Activated T-helper 17 cell treated with anti-CD3 and anti-CD28 coated beads, Interleukin-2, amount 50 U/mL, for 72 hours (primary cell): ENCODE data around the gene ACSM3. TPM values are rescaled to one million over a fixed set of nuclear protein-coding genes. Genes with fewer than 3 reads are reported as not detected.
"Not testable (repeated sequence)": the region's sequence is repeated elsewhere in the genome, so short reads cannot be mapped to it uniquely, and the experiment has no call there.

Experiments used
- ATAC-seq: fragments of 150-1000 bp; cut with Tn5 transposase; replicated peaks from 2 replicates; pipeline ENCODE4 v1.10.0; 2021; ENCODE audit warnings: mild to moderate bottlenecking, moderate library complexity
- H3K27ac Mint-ChIP-seq: one replicate; pipeline ENCODE4 v1.8.0; 2022; ENCODE audit warnings: mixed read lengths
- H3K27me3 Mint-ChIP-seq: one replicate; pipeline ENCODE4 v1.8.0; 2022; ENCODE audit warnings: mixed read lengths
- H3K36me3 Mint-ChIP-seq: one replicate; pipeline ENCODE4 v1.8.0; 2022; ENCODE audit warnings: low read depth, mild to moderate bottlenecking, mixed read lengths
- H3K4me1 Mint-ChIP-seq: one replicate; pipeline ENCODE4 v1.8.0; 2022; ENCODE audit warnings: mixed read lengths
- H3K4me3 Mint-ChIP-seq: one replicate; pipeline ENCODE4 v1.8.0; 2022; ENCODE audit warnings: mild to moderate bottlenecking, mixed read lengths
- H3K9me3 Mint-ChIP-seq: one replicate; pipeline ENCODE4 v1.8.0; 2022; ENCODE audit warnings: mixed read lengths
- total RNA-seq, 2 donors: library from RNA; stranded (reverse); gene quantifications; one replicate each; pipeline ENCODE4 v1.2.3, GENCODE V29; 2022

The ACSM3 gene
- total RNA-seq, 2 donors from 2014 or later = 13.3 to 15.1 TPM

DNA sequence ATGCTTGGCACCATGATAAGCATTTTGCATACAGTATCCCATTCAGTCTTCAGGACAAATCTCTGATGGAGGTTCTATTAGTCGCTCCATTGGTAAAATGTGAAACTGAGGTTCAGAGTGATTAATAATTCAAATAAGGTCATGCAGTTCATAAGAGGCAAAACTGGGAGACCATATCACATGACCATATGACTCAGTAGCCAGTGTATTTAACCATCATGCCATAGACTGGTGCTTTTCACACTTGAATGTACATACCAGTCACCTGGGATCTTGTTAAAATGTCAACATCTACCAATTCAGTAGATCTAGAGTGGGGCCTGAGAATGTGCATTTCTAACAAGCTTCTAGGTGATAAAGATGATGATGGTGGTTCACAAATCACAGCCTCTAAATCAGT is 4.3 kb downstream of the ACSM3 start:
- H3K27me3 Mint-ChIP-seq = no peaks in the 10 kb centered on the region
- H3K4me1 Mint-ChIP-seq = no peaks in the 10 kb centered on the region
- no peaks in the 10 kb centered on the region for H3K36me3 Mint-ChIP-seq
- no peak for ATAC-seq
- no peak overlapping the region for H3K4me3 Mint-ChIP-seq
- H3K9me3 Mint-ChIP-seq = no peaks in the 10 kb centered on the region
- H3K27ac Mint-ChIP-seq = no peak overlapping the region

DNA sequence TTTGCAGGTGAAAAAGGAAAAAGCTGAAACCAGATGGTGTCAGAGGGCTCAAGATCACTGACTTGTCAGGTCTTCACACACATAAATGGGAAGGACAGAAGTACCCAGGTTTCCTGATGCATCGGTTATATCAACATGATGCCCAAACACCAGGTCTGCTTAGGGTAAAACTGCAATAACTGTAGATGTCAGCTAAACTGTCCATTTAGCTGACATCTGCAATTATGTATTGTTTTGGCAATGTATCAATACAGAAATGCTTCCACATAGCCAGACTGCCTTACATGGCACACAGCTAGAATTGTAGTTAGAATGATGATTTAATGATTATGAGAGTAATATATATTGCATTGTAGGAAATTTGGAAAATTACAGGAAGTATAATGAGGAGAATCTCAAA is 5.0 kb downstream of the ACSM3 start:
- no peak overlapping the region for H3K27ac Mint-ChIP-seq
- no peak for ATAC-seq
- no peak overlapping the region for H3K4me3 Mint-ChIP-seq
- H3K27me3 Mint-ChIP-seq = no peaks in the 10 kb centered on the region
- H3K36me3 Mint-ChIP-seq = no peaks in the 10 kb centered on the region
- no peaks in the 10 kb centered on the region for H3K4me1 Mint-ChIP-seq
- H3K9me3 Mint-ChIP-seq = no peaks in the 10 kb centered on the region

DNA sequence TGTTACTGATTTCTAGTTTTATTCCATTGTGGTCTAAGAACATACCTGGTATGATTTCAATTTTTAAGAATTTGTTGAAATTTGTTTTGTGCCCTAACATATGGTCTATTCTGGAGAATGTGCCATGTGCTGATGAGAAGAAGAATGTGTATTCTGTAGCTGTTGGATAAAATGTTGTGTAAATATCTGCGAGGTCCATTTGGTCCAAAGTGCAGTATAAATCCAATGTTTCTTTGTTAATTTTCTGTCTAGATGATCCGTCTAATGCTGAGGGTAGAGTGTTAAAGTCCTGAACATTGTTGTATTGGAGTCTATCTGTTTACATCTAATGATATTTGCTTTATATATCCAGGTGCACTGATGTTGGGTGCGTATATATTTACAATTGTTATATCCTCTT is 9.9 kb downstream of the ACSM3 start:
- H3K9me3 Mint-ChIP-seq = no peaks in the 10 kb centered on the region
- H3K36me3 Mint-ChIP-seq = no peaks in the 10 kb centered on the region
- H3K27me3 Mint-ChIP-seq = no peaks in the 10 kb centered on the region
- no peaks in the 10 kb centered on the region for H3K4me1 Mint-ChIP-seq
- H3K27ac Mint-ChIP-seq = no peak overlapping the region
- no peak for ATAC-seq
- H3K4me3 Mint-ChIP-seq = no peak overlapping the region

DNA sequence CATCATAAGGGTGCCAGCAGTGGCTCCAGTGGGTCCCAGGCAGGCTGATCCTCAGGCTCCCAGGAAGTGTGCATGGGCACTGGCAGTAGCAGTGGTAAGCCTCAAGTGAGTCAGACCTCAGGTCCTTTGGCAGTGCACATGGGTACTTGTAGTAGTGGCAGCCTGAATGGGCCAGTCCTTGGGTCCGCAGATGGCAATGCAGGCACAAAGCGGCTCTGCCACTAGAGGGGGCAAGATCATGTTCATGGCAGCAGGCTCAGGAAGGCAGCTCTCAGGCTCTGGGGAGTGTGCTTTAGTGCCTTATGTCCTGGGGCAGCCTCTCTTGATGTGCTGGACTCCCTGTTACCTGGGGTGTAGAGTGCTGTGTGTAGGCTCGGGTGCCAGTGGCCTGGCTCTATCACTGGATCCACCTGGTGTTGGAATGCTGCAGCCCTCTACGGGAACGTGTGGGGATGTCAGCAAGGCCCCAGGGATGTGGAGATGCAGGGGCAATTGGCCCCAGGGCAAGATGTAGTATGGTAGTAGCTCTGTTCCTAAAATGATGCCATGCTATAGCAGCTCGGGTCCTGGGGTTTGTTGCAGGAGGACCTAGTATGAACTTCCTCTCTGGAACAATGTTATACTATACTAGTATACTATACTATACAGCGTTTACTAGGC is 11.0 kb downstream of the ACSM3 start:
- H3K9me3 Mint-ChIP-seq = no peaks in the 10 kb centered on the region
- H3K36me3 Mint-ChIP-seq = no peaks in the 10 kb centered on the region
- H3K27ac Mint-ChIP-seq = no peak overlapping the region
- no peaks in the 10 kb centered on the region for H3K4me1 Mint-ChIP-seq
- no peak overlapping the region for H3K4me3 Mint-ChIP-seq
- peak; percentile 75 for ATAC-seq
- no peaks in the 10 kb centered on the region for H3K27me3 Mint-ChIP-seq

DNA sequence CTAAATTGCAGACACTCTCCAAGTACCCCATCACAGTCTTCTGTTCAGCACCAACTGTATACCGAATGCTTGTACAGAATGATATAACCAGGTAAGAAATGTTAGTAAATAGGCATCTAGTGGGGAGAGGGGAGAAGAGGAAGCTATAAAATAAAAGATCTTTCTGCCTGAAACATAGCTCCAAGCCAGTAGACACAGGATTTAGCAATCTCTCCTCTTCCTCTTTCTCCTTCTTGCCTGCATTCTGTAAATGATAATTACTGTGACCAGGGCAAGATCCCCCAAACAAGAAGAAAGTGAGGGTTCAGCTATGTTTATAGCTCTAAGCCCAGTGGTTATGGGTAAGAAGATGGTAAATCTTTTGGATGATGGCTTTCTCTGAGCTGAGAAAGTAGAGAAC is 17.9 kb downstream of the ACSM3 start:
- Mint-ChIP-seq H3K27me3 (no peaks in the 10 kb centered on the region), H3K27ac (no peak overlapping the region), H3K36me3 (peaks cover 14% of the 10 kb centered on the region), H3K4me1 (no peaks in the 10 kb centered on the region), H3K4me3 (no peak overlapping the region), H3K9me3 (no peaks in the 10 kb centered on the region)
- no peak for ATAC-seq

DNA sequence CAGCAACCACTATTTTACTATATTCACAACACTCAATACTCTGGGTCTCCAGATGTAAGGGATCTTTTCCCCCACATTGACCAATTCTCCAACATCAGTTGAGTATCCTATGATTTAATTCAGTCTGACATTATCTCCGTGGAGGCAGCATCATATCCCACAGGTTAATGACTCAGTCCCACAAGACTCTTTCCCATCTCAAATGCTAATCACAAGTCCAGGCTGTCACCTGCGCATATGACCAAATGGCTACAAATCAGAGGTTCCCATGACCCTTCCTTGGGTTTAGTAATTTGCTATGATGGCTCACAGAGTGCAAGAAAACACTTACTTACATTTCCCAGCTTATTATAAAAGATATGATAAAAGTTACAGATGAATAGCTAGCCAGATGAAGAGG is 18.7 kb downstream of the ACSM3 start:
- Mint-ChIP-seq H3K36me3 (peaks cover 14% of the 10 kb centered on the region), H3K27ac (no peak overlapping the region), H3K4me3 (no peak overlapping the region), H3K27me3 (no peaks in the 10 kb centered on the region), H3K4me1 (no peaks in the 10 kb centered on the region), H3K9me3 (no peaks in the 10 kb centered on the region)
- ATAC-seq = no peak

DNA sequence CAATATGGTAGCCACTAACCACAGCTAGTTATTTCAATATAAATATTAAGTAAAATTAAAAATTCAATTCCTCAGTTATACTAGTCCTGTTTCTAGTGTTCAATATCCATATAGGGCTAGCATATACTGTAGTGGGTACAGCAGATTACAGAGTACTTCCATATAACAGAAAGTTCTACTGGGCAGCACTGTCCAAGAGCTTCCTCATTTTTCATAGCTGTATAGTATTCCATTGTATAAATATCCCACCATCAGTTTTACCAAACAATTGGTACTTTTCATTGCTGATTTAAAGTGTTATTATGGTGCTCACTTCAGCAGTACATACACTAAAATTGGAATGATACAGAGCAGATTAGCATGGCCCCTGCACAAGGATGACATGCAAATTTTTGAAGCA is 20.4 kb downstream of the ACSM3 start:
- Mint-ChIP-seq H3K36me3 (peaks cover 14% of the 10 kb centered on the region), H3K27me3 (no peaks in the 10 kb centered on the region), H3K4me1 (no peaks in the 10 kb centered on the region), H3K9me3 (no peaks in the 10 kb centered on the region), H3K4me3 (no peak overlapping the region), H3K27ac (no peak overlapping the region)
- no peak for ATAC-seq

DNA sequence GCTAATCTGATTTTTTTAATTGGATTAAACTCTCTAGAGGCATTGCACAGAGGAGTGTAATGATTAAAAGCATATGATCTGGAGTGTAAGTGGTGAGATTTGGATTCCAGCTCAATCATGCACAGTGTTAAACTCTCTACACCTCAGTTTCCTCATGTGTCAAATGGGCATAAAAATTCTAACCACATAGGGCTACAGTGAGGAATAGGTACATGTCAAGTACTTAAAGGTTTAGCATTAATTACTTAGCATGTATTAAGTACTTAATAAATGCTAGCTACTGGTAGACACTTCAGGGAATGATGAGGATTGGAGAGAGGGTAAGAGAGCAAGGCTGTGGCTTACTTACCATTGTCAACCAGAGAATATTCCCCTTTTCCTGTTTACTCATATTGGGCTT is 25.3 kb downstream of the ACSM3 start:
- no peak overlapping the region for H3K27ac Mint-ChIP-seq
- H3K4me3 Mint-ChIP-seq = no peak overlapping the region
- no peaks in the 10 kb centered on the region for H3K4me1 Mint-ChIP-seq
- no peaks in the 10 kb centered on the region for H3K36me3 Mint-ChIP-seq
- ATAC-seq = no peak
- H3K27me3 Mint-ChIP-seq = no peaks in the 10 kb centered on the region
- no peaks in the 10 kb centered on the region for H3K9me3 Mint-ChIP-seq

DNA sequence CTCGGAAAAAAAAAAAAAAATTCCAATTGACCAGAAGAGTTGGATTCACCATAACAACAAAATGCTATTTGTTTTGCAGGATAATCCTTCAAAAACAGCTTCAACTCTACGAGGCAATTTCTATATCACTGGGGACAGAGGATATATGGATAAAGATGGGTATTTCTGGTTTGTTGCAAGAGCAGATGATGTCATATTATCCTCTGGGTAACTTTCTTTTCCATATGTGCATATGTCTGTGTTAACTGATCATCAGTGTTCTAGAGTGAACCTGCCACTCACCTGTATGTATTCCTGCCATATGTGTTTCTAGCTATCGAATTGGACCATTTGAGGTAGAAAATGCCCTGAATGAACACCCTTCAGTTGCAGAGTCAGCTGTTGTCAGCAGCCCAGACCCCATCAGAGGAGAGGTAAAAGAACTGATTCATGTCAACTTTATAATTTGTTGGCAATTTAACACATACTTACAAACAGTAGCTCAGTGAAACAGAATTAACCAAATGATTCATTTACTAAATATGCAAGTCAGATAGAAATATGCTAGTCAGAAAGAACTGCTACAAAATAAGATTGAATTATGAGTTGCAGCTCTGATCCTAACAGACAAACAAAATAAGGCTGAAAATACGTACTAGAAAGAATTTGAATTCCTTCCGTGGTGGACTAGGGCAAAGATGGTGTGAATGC is 28.3 kb downstream of the ACSM3 start:
- Mint-ChIP-seq H3K4me1 (no peaks in the 10 kb centered on the region), H3K27ac (no peak overlapping the region), H3K4me3 (no peak overlapping the region), H3K27me3 (no peaks in the 10 kb centered on the region), H3K36me3 (no peaks in the 10 kb centered on the region), H3K9me3 (no peaks in the 10 kb centered on the region)
- ATAC-seq = no peak

DNA sequence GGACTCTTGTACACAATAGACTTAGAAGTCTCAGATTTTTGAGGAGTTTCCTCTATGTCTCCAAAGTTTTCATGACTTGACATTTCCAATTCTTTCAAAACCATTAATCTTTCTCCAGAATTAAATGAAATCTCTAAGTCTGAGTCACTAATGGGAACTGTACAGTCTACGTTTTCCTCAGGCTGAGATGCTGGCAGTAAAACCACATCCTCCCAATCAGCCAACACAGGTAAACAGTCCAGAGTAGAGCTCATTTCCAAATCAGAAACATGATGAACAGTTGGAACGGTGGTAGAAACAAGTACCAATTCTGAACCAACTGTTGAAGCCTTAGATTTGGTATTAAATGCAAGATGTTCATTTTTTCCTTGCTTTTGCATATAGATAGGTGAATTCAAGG is 34.5 kb downstream of the ACSM3 start:
- Mint-ChIP-seq H3K27ac (no peak overlapping the region), H3K4me3 (no peak overlapping the region), H3K27me3 (no peaks in the 10 kb centered on the region), H3K4me1 (peaks cover 10% of the 10 kb centered on the region), H3K36me3 (peaks cover 20% of the 10 kb centered on the region), H3K9me3 (no peaks in the 10 kb centered on the region)
- no peak for ATAC-seq

DNA sequence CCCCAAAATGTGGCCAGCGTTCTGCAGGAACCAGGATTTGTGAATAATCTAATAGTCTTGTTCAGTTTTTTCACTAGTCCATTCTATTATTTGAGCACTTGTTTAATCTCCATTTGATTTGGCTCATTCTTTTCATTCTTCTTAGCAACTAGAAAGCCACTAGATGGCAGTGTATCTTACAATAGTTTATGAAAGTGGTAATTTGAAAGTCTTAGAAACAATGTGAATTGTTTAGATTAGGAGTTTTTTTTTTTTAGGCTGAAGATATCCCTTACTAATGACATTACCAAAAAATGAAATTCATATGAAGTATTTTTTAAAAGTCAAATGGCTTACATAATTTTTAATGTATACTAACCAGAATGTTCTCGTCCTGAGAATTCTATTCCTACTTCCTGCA is 35.8 kb downstream of the ACSM3 start:
- H3K36me3 Mint-ChIP-seq = peaks cover 20% of the 10 kb centered on the region
- peaks cover 10% of the 10 kb centered on the region for H3K4me1 Mint-ChIP-seq
- no peaks in the 10 kb centered on the region for H3K27me3 Mint-ChIP-seq
- no peak overlapping the region for H3K27ac Mint-ChIP-seq
- ATAC-seq = peak; percentile 29
- no peaks in the 10 kb centered on the region for H3K9me3 Mint-ChIP-seq
- H3K4me3 Mint-ChIP-seq = no peak overlapping the region

DNA sequence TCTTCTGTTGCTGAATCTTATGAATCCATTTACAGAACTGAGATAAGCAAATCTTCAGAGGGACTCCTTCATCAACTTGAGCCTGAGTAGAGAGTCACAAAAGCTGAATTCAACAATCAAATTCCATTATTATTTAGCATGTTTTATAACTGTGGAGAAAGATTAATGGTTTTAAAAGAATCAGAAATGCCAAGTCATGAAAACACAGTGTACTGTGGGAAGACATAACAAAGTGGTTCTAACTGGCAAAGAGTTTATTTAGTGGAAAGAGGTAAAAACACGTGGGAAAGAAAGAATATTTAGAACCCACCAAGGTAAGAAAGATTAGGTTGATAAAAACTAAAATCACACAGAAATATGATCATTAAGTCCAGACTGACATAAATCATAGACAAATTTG is 37.5 kb downstream of the ACSM3 start:
- no peaks in the 10 kb centered on the region for H3K9me3 Mint-ChIP-seq
- H3K27ac Mint-ChIP-seq = peak overlapping the region; percentile 70
- no peak for ATAC-seq
- H3K4me1 Mint-ChIP-seq = peaks cover 10% of the 10 kb centered on the region
- peaks cover 21% of the 10 kb centered on the region for H3K36me3 Mint-ChIP-seq
- no peaks in the 10 kb centered on the region for H3K27me3 Mint-ChIP-seq
- H3K4me3 Mint-ChIP-seq = no peak overlapping the region

DNA sequence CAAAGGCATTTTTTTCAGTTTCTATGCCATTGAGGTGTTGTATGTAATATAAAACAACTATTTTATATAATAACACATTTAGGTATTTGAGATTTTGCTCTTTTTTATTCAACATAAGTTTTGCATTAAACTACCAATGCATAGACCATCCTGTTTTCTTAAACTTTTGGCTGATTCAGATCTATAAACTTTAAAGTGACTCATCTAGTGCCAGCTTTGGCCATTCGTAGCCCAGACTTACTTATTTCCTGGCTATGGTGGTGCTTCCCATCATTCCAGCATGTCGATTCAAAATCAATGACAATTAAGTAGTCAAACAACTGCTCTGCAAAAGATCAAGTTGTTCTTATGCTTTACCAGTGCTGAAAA is 39.4 kb downstream of the ACSM3 start:
- Mint-ChIP-seq H3K9me3 (no peaks in the 10 kb centered on the region), H3K4me1 (peaks cover 6% of the 10 kb centered on the region), H3K27ac (no peak overlapping the region), H3K36me3 (peaks cover 23% of the 10 kb centered on the region), H3K27me3 (no peaks in the 10 kb centered on the region), H3K4me3 (no peak overlapping the region)
- ATAC-seq = no peak

DNA sequence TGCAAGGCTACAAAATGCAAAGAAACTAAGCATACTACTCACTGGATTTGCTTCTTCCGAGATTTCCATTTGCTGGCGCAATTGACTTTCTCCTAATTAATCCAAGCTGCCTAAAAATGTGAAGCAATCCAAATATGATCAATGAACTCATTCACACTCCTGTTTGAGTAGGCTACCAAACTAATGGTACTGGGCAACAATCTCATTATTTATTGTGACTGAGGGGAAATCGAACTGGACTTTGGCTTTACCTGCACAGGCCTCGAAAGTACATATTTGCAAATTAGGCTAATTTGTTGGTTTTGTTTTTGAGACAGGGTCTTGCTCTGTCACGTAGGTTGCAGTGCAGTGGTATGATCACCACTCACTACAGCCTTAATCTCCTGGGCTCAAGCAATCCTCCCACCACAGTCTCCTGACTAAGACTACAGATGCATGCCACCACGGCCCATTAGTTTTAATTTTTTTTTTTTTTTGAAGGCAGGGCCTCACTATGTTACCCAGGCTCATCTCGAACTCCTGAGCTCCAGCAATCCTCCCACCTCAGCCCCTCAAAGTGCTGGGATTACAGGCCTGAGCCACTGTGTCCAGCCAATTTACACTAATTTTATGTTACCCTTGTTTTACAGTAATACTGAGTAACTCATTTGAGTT is 39.9 kb downstream of the ACSM3 start:
- Mint-ChIP-seq H3K36me3 (peaks cover 20% of the 10 kb centered on the region), H3K9me3 (no peaks in the 10 kb centered on the region), H3K27ac (no peak overlapping the region), H3K27me3 (no peaks in the 10 kb centered on the region), H3K4me3 (no peak overlapping the region), H3K4me1 (peaks cover 6% of the 10 kb centered on the region)
- no peak for ATAC-seq

DNA sequence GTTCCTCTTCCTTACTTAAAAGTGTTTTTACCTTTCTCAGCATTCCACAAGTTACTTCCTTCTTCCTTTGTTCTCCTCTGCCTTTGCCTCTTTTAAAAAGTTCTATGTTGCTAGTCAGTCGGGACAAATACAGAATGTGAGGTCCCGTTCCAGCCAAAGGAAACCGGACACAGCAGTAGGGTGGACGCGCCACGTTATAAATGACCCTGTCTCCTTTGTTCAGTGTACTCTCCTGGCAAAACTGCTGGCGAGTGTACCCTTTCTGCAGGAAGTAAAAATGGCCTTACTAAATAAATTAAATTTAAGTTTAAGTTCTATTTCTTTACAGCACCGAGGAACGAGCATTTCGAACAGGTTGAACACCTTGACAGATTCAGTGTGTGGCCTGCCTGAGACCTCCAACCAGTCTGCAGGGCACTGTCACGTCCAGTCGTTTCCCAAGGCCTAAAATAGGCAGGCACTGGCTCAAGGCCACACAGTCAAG is 41.9 kb downstream of the ACSM3 start:
- Mint-ChIP-seq H3K27ac (peak overlapping the region; percentile 96), H3K4me3 (peak overlapping the region; percentile 93)
- not testable (repeated sequence) for H3K4me1 Mint-ChIP-seq, H3K36me3 Mint-ChIP-seq, H3K27me3 Mint-ChIP-seq, ATAC-seq, H3K9me3 Mint-ChIP-seq
